HEK293T (cell line): ENCODE measurements around the gene IMP4.
A peak's percentile ranks its signal among the peaks of the same experiment; 100 is the strongest.

Source experiments
- CTCF ChIA-PET: fragments of 350-600 bp; formaldehyde crosslinking; extraction: SDS; loops from one replicate; lab custom pipeline; 2021; ENCODE audit warnings: antibody characterized with exemption, inconsistent platforms; lab: Yijun Ruan, JAX
- POLR2A ChIA-PET: fragments of 350-600 bp; formaldehyde crosslinking; extraction: SDS; loops from one replicate; lab custom pipeline; 2020; ENCODE audit warnings: antibody characterized with exemption, inconsistent platforms; lab: Yijun Ruan, JAX
- DNase-seq: peaks from one replicate; pipeline ENCODE4 v3.0.0; 2012; ENCODE audit warnings: mixed read lengths; ENCODE audit errors: extremely low spot score
- ARNT ChIP-seq: fragments of 450-650 bp; IDR thresholded peaks from 2 replicates; pipeline ENCODE4 v1.6.1; 2017; ENCODE audit warnings: mild to moderate bottlenecking
- BHLHE40 ChIP-seq: fragments of 450-650 bp; IDR thresholded peaks from 2 replicates; pipeline ENCODE4 v1.6.1; 2016; ENCODE audit warnings: mild to moderate bottlenecking, moderate library complexity, borderline replicate concordance
- CTBP1 ChIP-seq: fragments of 450-650 bp; IDR thresholded peaks from 2 replicates; pipeline ENCODE4 v1.6.1; 2016; ENCODE audit warnings: borderline replicate concordance
- ELF4 ChIP-seq: fragments of 450-650 bp; IDR thresholded peaks from 2 replicates; pipeline ENCODE4 v1.6.1; 2017; ENCODE audit warnings: antibody characterized with exemption
- FOXA1 ChIP-seq: fragments of 450-650 bp; IDR thresholded peaks from 2 replicates; pipeline ENCODE4 v1.6.1; 2016; ENCODE audit warnings: mild to moderate bottlenecking
- FOXK2 ChIP-seq: fragments of 450-650 bp; IDR thresholded peaks from 2 replicates; pipeline ENCODE4 v1.6.1; 2016; ENCODE audit warnings: mild to moderate bottlenecking
- FOXM1 ChIP-seq: fragments of 450-650 bp; IDR thresholded peaks from 2 replicates; pipeline ENCODE4 v1.6.1; 2017; ENCODE audit warnings: mild to moderate bottlenecking, borderline replicate concordance
- HDGF ChIP-seq: fragments of 450-650 bp; IDR thresholded peaks from 2 replicates; pipeline ENCODE4 v1.6.1; 2017; ENCODE audit warnings: antibody characterized with exemption, borderline replicate concordance
- L3MBTL2 ChIP-seq: fragments of 450-650 bp; conservative IDR thresholded peaks from 2 replicates; pipeline ENCODE4 v1.6.1; 2016; ENCODE audit warnings: mild to moderate bottlenecking
- LEF1 ChIP-seq: fragments of 450-650 bp; IDR thresholded peaks from 2 replicates; pipeline ENCODE4 v1.6.1; 2017; ENCODE audit warnings: mild to moderate bottlenecking, borderline replicate concordance
- NFRKB ChIP-seq: fragments of 450-650 bp; IDR thresholded peaks from 2 replicates; pipeline ENCODE4 v1.6.1; 2016; ENCODE audit warnings: mild to moderate bottlenecking, moderate library complexity
- PKNOX1 ChIP-seq: fragments of 450-650 bp; IDR thresholded peaks from 2 replicates; pipeline ENCODE4 v1.6.1; 2016
- SP1 ChIP-seq: fragments of 450-650 bp; IDR thresholded peaks from 2 replicates; pipeline ENCODE4 v1.6.1; 2017
- SUZ12 ChIP-seq: fragments of 450-650 bp; IDR thresholded peaks from 2 replicates; pipeline ENCODE4 v1.6.1; 2016; ENCODE audit warnings: mild to moderate bottlenecking
- TARDBP ChIP-seq: fragments of 450-650 bp; IDR thresholded peaks from 2 replicates; pipeline ENCODE4 v1.6.1; 2016
- ZNF384 ChIP-seq: fragments of 450-650 bp; IDR thresholded peaks from 2 replicates; pipeline ENCODE4 v1.6.1; 2016

Gene IMP4

DNA sequence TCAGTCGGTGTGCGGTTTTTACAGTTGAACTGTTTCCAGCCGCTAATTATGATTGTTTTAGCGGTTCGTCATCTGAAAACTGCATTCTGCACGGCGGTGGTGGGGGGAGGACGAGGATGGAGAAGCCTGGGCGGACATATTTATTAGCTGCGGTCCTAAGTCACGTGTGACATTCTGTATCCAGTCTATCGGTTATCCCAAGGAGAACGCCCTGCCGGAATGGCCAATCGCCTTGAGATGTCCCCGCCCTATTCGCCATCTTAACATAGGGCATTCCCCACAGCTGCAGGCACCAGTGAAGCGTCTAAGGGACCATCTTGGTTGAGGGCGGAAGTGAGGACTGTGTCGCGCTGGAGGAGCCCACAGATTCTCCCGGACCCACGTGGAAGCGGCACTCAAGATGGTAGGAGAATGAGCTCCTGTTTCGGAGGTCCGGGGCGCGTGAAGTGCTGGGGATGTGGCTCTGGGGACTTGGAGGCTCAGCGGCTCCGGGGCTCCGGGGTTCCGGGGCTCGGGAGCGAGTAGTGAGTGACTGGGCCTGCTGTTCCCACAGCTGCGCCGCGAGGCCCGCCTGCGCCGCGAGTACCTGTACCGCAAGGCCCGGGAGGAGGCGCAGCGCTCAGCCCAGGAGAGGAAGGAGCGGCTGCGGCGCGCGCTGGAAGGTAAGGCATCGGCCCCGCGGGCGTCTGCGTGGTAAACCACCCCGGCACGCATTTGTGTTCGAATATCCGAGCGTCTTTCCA, at the start of gene IMP4:
IMP4 (plus strand) TSS at position 365 of the 743 bp plus-strand sequence; CDS start at position 401, 36 bp downstream.
- CTCF ChIA-PET, result interaction anchor here (1.4 to 2.1 kb wide), 2 partner anchors 10 to 13 kb away, joined by 4 to 12 read pairs; partner anchors contain the start of gene PTPN18
- DNase-seq, result peak; percentile 87
- TF ChIP-seq FOXK2, result no peak
- peak; percentile 62 for TF ChIP-seq PKNOX1
- no peak for TF ChIP-seq FOXA1
- no peak for TF ChIP-seq BHLHE40
- no peak for TF ChIP-seq LEF1
- TF ChIP-seq CTBP1, result no peak
- no peak for TF ChIP-seq SP1
- TF ChIP-seq TARDBP, result no peak
- TF ChIP-seq FOXM1, result no peak
- no peak for TF ChIP-seq NFRKB
- no peak for TF ChIP-seq ZNF384
- peak; percentile 25; the same call in 1 of the 2 replicates for TF ChIP-seq L3MBTL2
- TF ChIP-seq ARNT, result no peak
- no peak for TF ChIP-seq SUZ12
- TF ChIP-seq HDGF, result no peak
- TF ChIP-seq ELF4, result peak; percentile 96
- POLR2A ChIA-PET, result interaction anchor here (0.7 to 4.0 kb wide), 12 partner anchors 9 to 183 kb away, joined by 3 to 60 read pairs (median 6); partner anchors contain the start of genes PTPN18 and SMPD4

GRCh38 chr2:130300258-130300969, 42.3 kb upstream of the IMP4 start:
- ChIA-PET POLR2A (no interaction called here), CTCF (no interaction called here)
- no peak for TF ChIP-seq FOXA1
- no peak for TF ChIP-seq TARDBP
- TF ChIP-seq LEF1, result no peak
- TF ChIP-seq NFRKB, result no peak
- TF ChIP-seq FOXM1, result no peak
- no peak for DNase-seq

DNA sequence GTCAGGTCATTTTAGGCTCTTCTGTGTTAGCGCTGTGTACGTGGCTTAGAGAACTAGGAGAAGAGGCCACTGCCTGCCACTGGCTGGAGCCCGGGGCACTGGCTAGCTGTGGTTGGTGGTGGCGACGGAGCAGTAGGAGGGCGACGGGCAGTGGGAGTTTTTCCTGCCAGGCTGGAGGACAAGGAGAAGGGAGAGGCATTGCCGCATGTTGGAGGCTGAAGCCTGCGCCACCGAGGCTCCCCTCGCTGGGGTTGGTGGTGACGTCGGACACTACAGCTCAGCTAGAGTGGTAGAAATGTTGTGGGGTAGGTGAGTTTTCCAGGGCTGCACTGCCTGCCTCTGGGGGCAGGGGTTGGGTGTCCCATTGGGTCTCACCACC, 41.7 kb upstream of the IMP4 start:
- ChIA-PET POLR2A (no interaction called here), CTCF (no interaction called here)
- no peak for DNase-seq
- no peak for TF ChIP-seq PKNOX1

DNA sequence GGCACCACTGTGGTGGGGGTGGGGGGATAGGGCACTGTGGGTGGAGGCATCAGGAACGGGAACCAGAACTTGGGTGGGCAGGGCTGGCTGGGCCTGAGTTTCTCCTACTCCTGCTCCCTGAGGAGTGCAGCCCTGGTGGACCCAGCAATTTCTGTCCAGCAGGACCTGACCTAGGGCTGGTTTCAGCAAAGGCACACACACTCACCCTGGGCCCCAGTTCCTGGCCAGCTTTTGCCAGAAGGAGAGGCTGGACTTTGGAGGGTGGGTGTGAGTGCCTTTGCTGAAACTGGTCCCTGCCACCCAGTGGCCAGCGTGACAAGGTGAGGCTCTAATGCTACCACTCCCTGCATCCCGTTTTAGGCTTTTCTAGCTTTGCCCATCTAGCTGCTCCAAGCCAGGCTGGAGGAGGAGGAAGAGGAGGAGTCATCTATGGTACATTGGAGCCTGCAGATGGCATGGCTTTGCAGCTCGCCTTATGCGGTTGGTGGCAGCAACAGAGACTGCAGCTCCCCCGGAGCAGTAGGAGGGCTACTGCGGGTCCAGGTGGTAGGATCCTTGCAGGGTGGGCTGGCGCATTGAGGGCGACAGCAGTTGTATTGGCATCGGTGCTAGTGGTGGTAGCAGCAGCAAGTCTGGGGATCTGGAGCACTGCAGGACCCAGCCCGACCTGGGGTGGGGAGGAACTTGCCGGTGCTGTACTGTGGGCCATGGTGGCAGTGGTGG, 40.4 kb upstream of the IMP4 start:
- POLR2A ChIA-PET, result no interaction called here
- CTCF ChIA-PET, result no interaction called here
- DNase-seq, result no peak
- TF ChIP-seq FOXK2 (no peak), SUZ12 (no peak), ELF4 (no peak), NFRKB (no peak), HDGF (no peak), LEF1 (no peak), CTBP1 (no peak), L3MBTL2 (no peak)

DNA sequence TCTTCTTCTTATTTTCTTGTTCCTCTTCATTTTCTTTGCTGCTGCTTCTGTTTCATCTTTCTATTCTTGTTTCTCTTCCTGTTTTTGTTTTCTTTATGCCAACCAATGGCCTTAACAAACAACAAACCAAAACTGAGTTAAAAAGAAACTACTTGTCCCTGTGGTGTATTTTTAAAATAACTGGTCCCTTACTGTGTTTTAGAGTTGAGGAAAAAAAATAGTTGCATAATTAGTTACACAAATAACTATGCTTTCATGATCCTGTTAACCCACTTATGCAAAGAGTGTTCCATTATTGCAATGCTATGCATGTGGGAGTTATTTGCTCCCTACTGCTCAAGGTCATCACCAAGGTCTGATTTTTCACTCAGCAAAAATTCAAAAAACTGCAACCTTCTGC, 39.5 kb upstream of the IMP4 start:
- TF ChIP-seq TARDBP (no peak), HDGF (no peak), ARNT (no peak), NFRKB (no peak), SP1 (no peak), FOXK2 (no peak), PKNOX1 (no peak), SUZ12 (no peak), CTBP1 (no peak), FOXA1 (no peak), ZNF384 (no peak), LEF1 (no peak), ELF4 (no peak), FOXM1 (no peak)
- DNase-seq, result no peak
- POLR2A ChIA-PET, result no interaction called here
- CTCF ChIA-PET, result no interaction called here

DNA sequence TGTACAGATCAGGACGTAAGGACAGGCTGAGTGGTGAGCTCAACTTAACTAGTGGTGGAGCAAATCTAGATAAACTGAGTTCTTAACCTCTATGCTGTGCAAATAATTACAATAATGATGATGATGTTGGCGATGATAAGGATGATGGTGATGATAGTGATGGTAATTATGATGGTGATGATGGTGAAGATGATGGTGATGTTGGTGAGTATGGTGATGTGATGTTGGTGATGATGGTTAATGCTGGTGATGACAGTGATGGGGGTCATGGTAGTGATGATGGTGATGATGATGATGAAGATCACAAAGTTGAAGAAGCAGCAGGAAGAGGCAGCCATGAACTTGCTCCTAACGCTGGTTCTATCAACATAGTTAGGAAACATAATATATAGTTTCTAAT, 38.0 kb upstream of the IMP4 start:
- POLR2A ChIA-PET, result no interaction called here
- CTCF ChIA-PET, result no interaction called here
- no peak for TF ChIP-seq L3MBTL2
- TF ChIP-seq LEF1, result no peak
- DNase-seq, result no peak
